GM18517 (cell line): Measurements from ENCODE around the gene C17orf75.
"Not testable (repeated sequence)": the region's sequence is repeated elsewhere in the genome, so short reads cannot be mapped to it uniquely, and the experiment has no call there.

Source experiments
- ATAC-seq: cut with Tn5 transposase; IDR thresholded peaks from one replicate; pipeline ENCODE4 v1.9.1; 2021; ENCODE audit warnings: mild to moderate bottlenecking, moderate library complexity; ENCODE audit not compliant: unreplicated experiment

C17orf75 gene

GRCh38 chr17:32345951-32346600 lies 4.1 kb upstream of the C17orf75 start:
- ATAC-seq: no peak

- no peak for ATAC-seq
Measured at GRCh38 chr17:32342603-32343325, 791 bp upstream of the C17orf75 start.

DNA sequence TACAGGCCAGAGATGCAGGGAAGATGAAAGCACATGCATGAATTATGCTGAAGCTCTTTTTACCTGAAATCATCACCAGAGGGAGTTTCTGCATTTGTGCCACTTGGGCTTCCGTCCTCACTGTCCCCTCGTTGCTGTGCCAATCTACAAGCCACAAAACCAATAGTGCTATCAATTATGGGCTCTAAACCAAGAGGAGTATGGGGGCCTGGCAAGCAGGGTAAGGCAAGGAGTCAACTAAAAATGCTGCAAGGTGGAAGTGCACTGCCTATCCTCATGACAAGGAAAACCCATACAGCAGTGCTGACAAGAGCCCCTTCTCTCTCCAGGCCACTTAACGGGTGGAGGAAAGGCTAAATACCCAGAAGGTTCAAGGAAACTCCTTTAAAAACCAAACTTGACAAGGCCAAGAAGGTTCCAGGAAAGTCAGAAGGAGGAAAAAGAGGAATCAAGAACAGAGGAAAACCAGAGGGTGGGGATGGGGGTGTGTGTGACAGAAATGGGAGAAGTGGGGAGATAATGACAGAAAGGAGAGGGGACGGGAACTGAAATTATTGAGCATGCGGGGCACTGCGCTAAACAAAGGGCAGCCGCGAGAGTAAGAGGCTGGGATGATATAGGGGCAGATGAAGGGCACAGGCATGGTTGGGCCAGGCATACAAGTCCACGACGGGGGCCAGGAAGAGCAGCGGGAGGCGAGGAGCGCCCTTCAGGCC lies 674 bp downstream of the C17orf75 start:
- no peak for ATAC-seq

- no peak for ATAC-seq
Measured at GRCh38 chr17:32335687-32336086, 6.3 kb downstream of the C17orf75 start.

DNA sequence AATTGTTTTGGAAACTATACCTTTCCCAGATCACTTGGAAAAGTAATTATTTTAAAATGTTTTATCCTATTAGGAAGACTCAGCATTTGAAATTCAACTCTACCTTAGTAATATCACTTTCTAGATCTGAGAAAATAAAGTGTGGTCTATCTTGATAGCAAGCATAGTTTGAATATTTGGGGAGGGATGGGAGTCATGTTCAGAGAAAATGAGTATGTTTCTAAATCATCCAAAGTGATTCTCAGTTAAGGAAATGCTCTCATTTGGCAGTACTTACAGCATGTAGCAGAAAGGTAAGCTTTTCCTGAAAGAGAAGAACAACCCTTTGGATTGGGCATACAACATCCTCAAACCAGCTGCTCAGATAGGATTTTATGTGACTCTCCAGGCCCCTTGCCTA lies 6.9 kb downstream of the C17orf75 start:
- no peak for ATAC-seq

DNA sequence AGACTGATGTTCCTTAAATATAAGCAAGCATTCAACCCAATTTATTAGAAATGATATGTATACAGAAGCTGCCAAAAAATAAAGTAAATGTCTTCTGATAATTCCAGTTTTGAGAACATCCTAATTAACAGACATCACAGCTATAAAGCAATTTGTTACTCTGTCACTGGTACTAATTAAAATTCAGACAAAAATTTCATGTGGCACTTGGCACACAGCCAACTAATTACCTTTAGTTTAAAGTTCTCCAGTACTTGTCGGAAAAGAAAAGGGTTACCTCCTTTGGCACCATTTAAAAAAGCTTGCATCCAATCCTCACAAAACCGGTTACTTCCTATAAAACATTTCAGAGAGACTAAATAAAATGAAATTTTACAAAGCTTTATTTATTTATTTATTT lies 8.8 kb downstream of the C17orf75 start:
- ATAC-seq: no peak

DNA sequence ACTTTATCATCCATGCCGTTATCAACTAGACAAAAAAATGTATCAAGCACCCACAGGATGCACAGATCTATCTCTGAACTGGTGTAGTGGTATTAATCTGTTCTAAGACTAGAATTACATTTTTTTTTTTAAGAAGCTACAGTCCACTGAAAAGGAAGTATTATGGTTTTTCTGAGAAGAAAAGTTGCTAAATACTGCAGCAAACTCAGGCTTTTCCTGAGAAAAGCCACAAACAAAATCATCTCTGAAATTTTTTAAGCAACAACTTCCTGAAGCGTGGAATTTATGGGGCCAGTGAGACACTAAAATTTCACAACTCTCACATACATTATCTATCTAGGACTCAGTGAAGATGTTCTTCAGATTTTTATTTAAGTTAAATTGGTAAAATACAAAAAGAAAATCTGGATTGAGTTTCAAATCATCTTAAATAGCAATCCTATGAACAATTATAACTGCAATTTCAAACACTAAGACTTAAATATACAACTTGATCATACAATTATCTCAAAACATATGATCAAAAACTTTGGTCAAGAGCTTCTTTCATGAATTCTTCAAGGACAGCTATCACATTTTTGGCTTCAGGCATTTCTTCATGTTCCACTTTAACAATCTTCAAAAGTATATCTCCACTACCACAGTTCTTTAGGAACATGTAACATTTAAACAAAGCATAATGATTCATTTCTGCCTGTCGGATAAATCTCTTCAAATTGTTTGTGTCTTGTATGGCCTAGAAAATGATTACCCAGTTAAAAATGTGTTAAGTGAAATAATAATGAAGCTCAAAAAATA lies 10.5 kb downstream of the C17orf75 start:
- ATAC-seq: no peak

GRCh38 chr17:32330147-32330546 lies 11.8 kb downstream of the C17orf75 start:
- ATAC-seq: no peak

GRCh38 chr17:32327911-32328310 lies 14.1 kb downstream of the C17orf75 start:
- ATAC-seq: no peak

DNA sequence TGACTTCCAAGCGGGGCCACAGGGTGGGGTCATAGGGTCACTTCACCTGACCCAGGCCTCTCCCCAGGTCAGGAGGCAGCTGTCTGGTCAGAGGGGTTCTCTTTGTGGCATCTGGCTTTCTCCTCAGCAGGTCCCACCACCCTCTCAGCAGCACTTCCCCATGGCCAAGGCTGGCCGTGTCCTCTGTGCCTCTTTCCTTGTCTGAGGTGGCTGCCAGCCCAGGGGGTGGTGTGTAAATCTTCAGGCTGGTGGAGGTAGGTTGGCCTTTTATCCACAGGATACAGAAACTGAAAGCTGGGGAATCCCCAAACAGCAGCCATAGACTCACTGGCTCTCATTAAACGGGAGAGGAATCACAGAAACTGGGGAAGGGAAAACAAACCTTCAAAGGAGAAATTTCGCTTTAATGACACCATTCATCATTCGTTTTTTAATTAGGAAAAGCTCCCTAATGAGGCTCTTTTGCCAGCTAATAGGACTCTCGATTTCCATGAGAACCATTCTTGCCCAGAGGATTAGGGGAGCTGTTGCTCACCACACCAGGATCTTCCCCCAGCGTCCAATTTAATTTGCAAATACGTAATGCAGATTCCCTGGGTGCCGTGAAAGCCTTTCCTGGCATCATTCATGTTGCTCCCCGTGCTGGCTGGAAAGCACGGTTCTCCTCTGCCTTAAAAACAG lies 18.0 kb downstream of the C17orf75 start:
- ATAC-seq: no peak

GRCh38 chr17:32323046-32323445 lies 18.9 kb downstream of the C17orf75 start:
- no peak for ATAC-seq

DNA sequence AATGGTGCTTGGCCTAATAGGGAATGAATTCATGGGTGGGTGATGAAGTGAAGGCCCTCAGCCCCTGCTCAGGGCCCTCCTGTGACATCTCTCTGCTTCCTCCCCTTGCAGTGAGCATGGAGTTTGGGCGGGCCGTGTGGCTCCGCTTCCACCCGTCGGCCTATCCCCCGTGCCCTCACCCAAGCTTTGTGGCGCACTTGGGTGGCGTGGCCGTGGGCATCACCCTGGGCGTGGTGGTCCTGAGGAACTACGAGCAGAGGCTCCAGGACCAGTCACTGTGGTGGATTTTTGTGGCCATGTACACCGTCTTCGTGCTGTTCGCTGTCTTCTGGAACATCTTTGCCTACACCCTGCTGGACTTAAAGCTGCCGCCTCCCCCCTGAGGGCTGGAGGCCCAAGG lies 21.1 kb downstream of the C17orf75 start:
- ATAC-seq: no peak

DNA sequence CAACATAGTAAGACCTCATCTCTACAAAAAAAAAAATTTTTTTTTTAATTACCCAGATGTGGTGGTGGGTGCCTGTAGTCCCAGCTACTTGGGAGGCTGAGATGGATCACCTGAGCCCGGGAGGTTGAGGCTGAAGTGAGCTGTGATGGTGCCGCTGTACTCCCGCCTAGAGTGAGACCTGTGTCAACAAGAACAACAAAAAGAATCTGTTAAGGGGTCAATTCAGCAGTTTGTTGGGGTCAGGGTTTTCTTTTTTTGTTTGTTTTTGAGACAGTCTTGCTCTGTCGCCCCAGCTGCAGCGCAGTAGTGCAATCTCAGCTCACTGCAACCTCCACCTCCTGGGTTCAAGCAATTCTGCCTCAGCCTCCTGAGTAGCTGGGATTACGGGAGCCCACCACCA lies 21.9 kb downstream of the C17orf75 start:
- not testable (repeated sequence) for ATAC-seq

DNA sequence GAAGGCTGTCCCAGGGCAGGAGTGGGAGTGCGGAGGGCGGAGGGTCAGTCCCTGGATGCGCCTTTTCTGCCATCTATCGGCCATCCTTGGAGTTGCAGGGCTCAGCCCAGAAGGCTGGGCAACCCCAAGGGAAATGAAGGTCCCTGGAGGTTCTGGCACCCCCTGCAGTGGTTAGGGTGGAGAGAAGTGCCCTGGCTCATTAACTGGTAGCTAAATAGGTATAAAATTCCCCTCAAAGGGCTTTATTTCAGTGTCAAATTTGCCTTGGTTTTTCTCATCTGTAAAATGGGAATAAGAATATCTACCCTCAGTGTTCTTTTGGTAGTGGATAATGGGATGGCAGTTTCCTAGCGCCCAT lies 22.4 kb downstream of the C17orf75 start:
- ATAC-seq: peak; percentile 55

- no peak for ATAC-seq
Measured at GRCh38 chr17:32318071-32318470, 23.9 kb downstream of the C17orf75 start.

- ATAC-seq: no peak
Measured at GRCh38 chr17:32317353-32317752, 24.6 kb downstream of the C17orf75 start.

DNA sequence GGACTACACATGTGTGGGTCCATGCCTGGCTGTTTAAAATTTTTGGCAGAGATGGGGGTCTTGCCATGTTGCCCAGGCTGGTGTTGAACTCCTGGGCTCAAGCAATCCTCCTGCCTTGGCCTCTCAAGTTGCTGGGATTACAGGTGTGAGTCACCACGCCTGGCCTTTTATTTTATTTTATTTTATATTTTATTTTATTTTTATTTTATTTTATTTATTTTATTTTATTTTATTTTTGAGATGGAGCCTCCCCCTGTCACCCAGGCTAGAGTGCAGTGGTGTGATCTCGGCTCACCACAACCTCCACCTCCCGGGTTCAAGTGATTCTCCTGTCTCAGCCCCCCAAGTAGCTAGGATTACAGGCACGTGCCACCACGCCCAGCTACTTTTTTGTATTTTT lies 25.3 kb downstream of the C17orf75 start:
- not testable (repeated sequence) for ATAC-seq

GRCh38 chr17:32315171-32315570 lies 26.8 kb downstream of the C17orf75 start:
- no peak for ATAC-seq

DNA sequence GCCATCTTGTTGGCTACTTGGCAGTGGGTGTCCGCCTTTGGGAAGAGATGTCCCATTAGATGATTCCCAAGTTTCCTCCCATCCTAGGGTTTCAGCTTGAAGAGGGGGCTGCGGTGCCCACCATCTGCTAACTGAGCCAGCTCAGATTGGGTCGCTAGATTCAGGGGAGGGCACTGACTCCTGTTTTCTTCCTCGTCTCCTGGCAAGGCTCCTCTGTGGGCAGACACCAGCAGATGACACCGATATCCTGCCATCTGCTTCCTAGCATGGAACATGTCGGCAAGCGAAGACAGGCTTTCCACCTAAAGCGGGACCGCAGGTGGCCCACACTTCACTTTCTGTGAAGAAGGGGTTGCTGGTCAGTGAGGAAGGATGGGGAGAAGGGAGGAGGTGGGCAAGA lies 27.3 kb downstream of the C17orf75 start:
- ATAC-seq: no peak

DNA sequence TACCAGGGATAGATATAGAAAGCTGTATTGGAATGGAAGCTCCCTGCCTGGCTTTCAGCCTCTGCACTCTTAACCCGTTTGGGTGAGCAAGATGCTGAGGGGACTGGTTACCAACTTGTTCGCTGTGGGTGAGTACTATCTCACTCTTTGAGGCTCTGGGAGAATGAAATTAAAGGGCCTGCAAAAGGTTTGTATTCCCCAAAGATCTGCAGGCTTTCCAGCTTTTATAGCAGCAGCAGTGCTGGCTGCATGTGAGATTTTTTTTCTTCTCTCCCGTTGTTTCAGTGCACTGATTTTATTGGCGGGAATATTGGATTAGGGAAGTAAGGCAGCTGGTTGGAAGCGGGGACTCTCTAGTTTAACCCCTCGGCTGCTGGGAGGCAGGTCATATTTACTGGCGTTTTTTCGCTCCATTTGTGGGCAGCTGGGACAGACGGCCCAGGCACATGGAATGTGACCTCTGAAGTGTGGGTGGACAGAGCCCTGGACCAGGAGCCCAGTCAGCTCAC lies 30.9 kb downstream of the C17orf75 start:
- no peak for ATAC-seq

GRCh38 chr17:32307658-32308057 lies 34.3 kb downstream of the C17orf75 start:
- no peak for ATAC-seq
